Neural progenitor cell (in vitro differentiated cells): ENCODE data around the gene GLE1.

Source experiments
- CTCF ChIP-seq: fragments of 200-600 bp; sonication (generic); IDR thresholded peaks from 2 replicates; pipeline ENCODE4 v1.5.1; 2017; ENCODE audit warnings: antibody characterized with exemption, mild to moderate bottlenecking
- EZH2 ChIP-seq: fragments of 200-600 bp; sonication (generic); IDR thresholded peaks from 2 replicates; pipeline ENCODE4 v1.6.1; 2017; ENCODE audit warnings: antibody characterized with exemption, mild to moderate bottlenecking, moderate library complexity
- EZH2phosphoT487 ChIP-seq: fragments of 200-600 bp; sonication (generic); IDR thresholded peaks from 2 replicates; pipeline ENCODE4 v1.6.1; 2017; ENCODE audit warnings: antibody characterized with exemption

- TF ChIP-seq CTCF: peak; percentile 12
- no peak for TF ChIP-seq EZH2
- no peak for TF ChIP-seq EZH2phosphoT487
These were observed 47.7 kb downstream of the GLE1 start, which contains the start of gene SPTAN1 for GRCh38 chr9:128552153-128552743.
